SW480 (cell line): ENCODE measurements around the gene POM121C.
"Not testable (repeated sequence)": the region's sequence is repeated elsewhere in the genome, so short reads cannot be mapped to it uniquely, and the experiment has no call there.

Experiments used
- DNase-seq: peaks from one replicate; pipeline ENCODE4 v3.0.0-alpha.2; 2016; ENCODE audit warnings: low spot score

POM121C gene

GRCh38 chr7:75423481-75423880 lies 62.6 kb downstream of the POM121C start:
- DNase-seq, result not testable (repeated sequence)

- not testable (repeated sequence) for DNase-seq
Observed at GRCh38 chr7:75421798-75422710, 64.0 kb downstream of the POM121C start.

- DNase-seq, result not testable (repeated sequence)
Observed at GRCh38 chr7:75420152-75420551, 65.9 kb downstream of the POM121C start.

- DNase-seq, result not testable (repeated sequence)
Observed at GRCh38 chr7:75419693-75420092, 66.4 kb downstream of the POM121C start.

- DNase-seq, result not testable (repeated sequence)
Observed at GRCh38 chr7:75419210-75419609, 66.9 kb downstream of the POM121C start.

- not testable (repeated sequence) for DNase-seq
Observed at GRCh38 chr7:75418292-75418858, 67.7 kb downstream of the POM121C start.

- not testable (repeated sequence) for DNase-seq
Observed at GRCh38 chr7:75416787-75417186, 69.3 kb downstream of the POM121C start.

GRCh38 chr7:75415829-75416373 lies 70.2 kb downstream of the POM121C start:
- not testable (repeated sequence) for DNase-seq

GRCh38 chr7:75415428-75415817 lies 70.7 kb downstream of the POM121C start:
- not testable (repeated sequence) for DNase-seq

GRCh38 chr7:75414708-75415427 lies 71.2 kb downstream of the POM121C start:
- not testable (repeated sequence) for DNase-seq

- not testable (repeated sequence) for DNase-seq
Observed at GRCh38 chr7:75414204-75414603, 71.9 kb downstream of the POM121C start.

- DNase-seq, result not testable (repeated sequence)
Observed at GRCh38 chr7:75410823-75411173, 75.3 kb downstream of the POM121C start.

GRCh38 chr7:75409880-75410822 lies 75.9 kb downstream of the POM121C start:
- not testable (repeated sequence) for DNase-seq

- DNase-seq, result not testable (repeated sequence)
Observed at GRCh38 chr7:75404663-75405062, 81.4 kb downstream of the POM121C start.

GRCh38 chr7:75403455-75404443 lies 82.3 kb downstream of the POM121C start:
- not testable (repeated sequence) for DNase-seq

GRCh38 chr7:75400575-75400974 lies 85.5 kb downstream of the POM121C start:
- DNase-seq, result not testable (repeated sequence)

GRCh38 chr7:75398771-75399700 lies 87.1 kb downstream of the POM121C start:
- DNase-seq, result not testable (repeated sequence)

GRCh38 chr7:75397865-75398264 lies 88.2 kb downstream of the POM121C start:
- DNase-seq, result not testable (repeated sequence)

- DNase-seq, result not testable (repeated sequence)
Observed at GRCh38 chr7:75395329-75395728, 90.8 kb downstream of the POM121C start, which contains the start of gene TRIM73. Gene TRIM73, plus strand, starts transcription at chr7:75395629. Its CDS starts 3,305 bp downstream, at chr7:75398934.
